ENCODE measurements around the gene MPV17. TPM values are rescaled to one million over a fixed set of nuclear protein-coding genes. Genes with fewer than 3 reads are reported as not detected.

MPV17 gene
- 37.0 and 48.9 TPM in 2 replicates for total RNA-seq (2016; rRNA removed; fragmentation: Illumina TruSeq; extraction: Trizol)
- 20.8 and 25.9 TPM in 2 replicates for total RNA-seq (2016; cell fraction: cytosol; rRNA removed; fragmentation: Illumina TruSeq; extraction: Trizol; ENCODE audit: low read depth)
- total RNA-seq (2016; cell fraction: insoluble cytoplasmic fraction; rRNA removed; fragmentation: Illumina TruSeq; extraction: Trizol) = 42.7 and 51.6 TPM in 2 replicates
- 26.7 and 29.9 TPM in 2 replicates for total RNA-seq (2016; cell fraction: membrane; rRNA removed; fragmentation: Illumina TruSeq; extraction: Trizol)
- total RNA-seq (2016; cell fraction: nucleus; rRNA removed; fragmentation: Illumina TruSeq; extraction: Trizol) = 42.0 and 44.6 TPM in 2 replicates
- polyA plus RNA-seq (2011; rRNA removed) = 119 and 129 TPM in 2 replicates
- polyA plus RNA-seq (2011; cell fraction: cytosol; rRNA removed) = 118 and 122 TPM in 2 replicates
- polyA plus RNA-seq (2011; cell fraction: nucleus; rRNA removed) = 242 and 245 TPM in 2 replicates
- 63.5 and 90.0 TPM in 2 replicates for polyA plus RNA-seq (2012)
- 24.1 and 27.7 TPM in 2 replicates for polyA plus RNA-seq (2016; cell fraction: cytosol; fragmentation: Illumina TruSeq; extraction: Trizol; ENCODE audit: low read depth)
- polyA plus RNA-seq (2016; cell fraction: insoluble cytoplasmic fraction; fragmentation: Illumina TruSeq; extraction: Trizol; ENCODE audit: low read depth) = 63.3 and 64.7 TPM in 2 replicates
- polyA plus RNA-seq (2016; cell fraction: membrane; fragmentation: Illumina TruSeq; extraction: Trizol; ENCODE audit: low read depth) = 36.5 and 39.6 TPM in 2 replicates
- 101 and 104 TPM in 2 replicates for polyA plus RNA-seq (2016; cell fraction: nucleus; fragmentation: Illumina TruSeq; extraction: Trizol; ENCODE audit: insufficient read depth, low read depth)
- polyA minus RNA-seq (2011; rRNA and poly(A)+ RNA removed; ENCODE audit: low replicate concordance) = 155 and 173 TPM in 2 replicates
- polyA minus RNA-seq (2011; cell fraction: cytosol; rRNA and poly(A)+ RNA removed) = 37.4 and 40.5 TPM in 2 replicates
- polyA minus RNA-seq (2011; cell fraction: nucleus; rRNA and poly(A)+ RNA removed) = 76.9 and 109 TPM in 2 replicates
- percentile 71 among the genes with signal in this experiment for Bru-seq, nascent RNA
- BruChase-seq, experiment 1, labeled RNA remaining after a 6-hour chase = percentile 75 among the genes with signal in this experiment
- percentile 71 among the genes with signal in this experiment for BruChase-seq, experiment 2, labeled RNA remaining after a 2-hour chase
- long read RNA-seq, experiment 1, transcript MPV17-203 (8 exons, 1,005 nt) = major isoform, 30 of 49 reads
- long read RNA-seq, experiment 1, partial matches to known transcripts = 4 of 49 reads
- long read RNA-seq, experiment 1, other reads (novel, unspliced or antisense) = 10 of 49 reads
- long read RNA-seq, experiment 2, transcript MPV17-203 (8 exons, 1,005 nt) = minor isoform, 11 of 71 reads
- long read RNA-seq, experiment 2, transcript MPV17-201 (7 exons, 998 nt) = major isoform, 16 of 71 reads
- long read RNA-seq, experiment 2, partial matches to known transcripts = 11 of 71 reads
- long read RNA-seq, experiment 2, other reads (novel, unspliced or antisense) = 31 of 71 reads

GRCh38 chr2:27322766-27323595 is at the start of gene MPV17:
Gene MPV17 (minus strand): TSS chr2:27323097. CDS start chr2:27322517, 580 bp downstream.
- H2AFZ ChIP-seq (ENCODE audit: low read length) = no peak within 1 kb of the TSS
- H3K9ac ChIP-seq (ENCODE audit: insufficient read depth, low read depth, low read length) = peak within 1 kb of the TSS; percentile 99
- H3K4me1 ChIP-seq (ENCODE audit: insufficient read depth, low read length) = peaks cover 33% of the 10 kb centered on the region
- in situ Hi-C loops (cut with HindIII; ENCODE audit: extremely low pct_ligation_motif_present, low pct_unique_long_range_greater_than_20kb) = loop anchor here (5.0 kb wide), 1 partner anchor 49 kb away; the partner anchor contains the start of genes EIF2B4 and SNX17
- no peaks in the 10 kb centered on the region for H3K9me3 ChIP-seq (ENCODE audit: low read length)
- H3K27ac ChIP-seq (ENCODE audit: extremely low read length, insufficient read depth, low read length) = peak within 1 kb of the TSS; percentile 91
- ChIA-PET CTCF (ENCODE audit: low intra/inter-chr PET ratio, low total read pairs) (no interaction called here), POLR2A (interaction anchor here (0.8 to 5.0 kb wide), 18 partner anchors 9 to 229 kb away, joined by 3 to 73 read pairs (median 6); partner anchors contain the start of genes EIF2B4, GTF3C2, NRBP1 and PPM1G)
- peaks cover 0 to 4% of the 10 kb centered on the region in 2 experiments; a peak in 1 of 5 replicates for H3K27me3 ChIP-seq (ENCODE audit: control insufficient read depth in 1 of 2, insufficient read depth in 2 of 2, low read length in 2 of 2)
- peak; percentile 96 for DNase-seq (ENCODE audit: low spot score)
- H3K36me3 ChIP-seq (replicated peaks in 1 of 2; ENCODE audit: control insufficient read depth in 1 of 2, insufficient read depth in 2 of 2, low read length in 2 of 2) = peaks cover 7 to 22% of the 10 kb centered on the region in 2 experiments
- intact Hi-C loops (cut with micrococcal nuclease; ENCODE audit: unreplicated experiment) = no loop called here
- peak; percentile 82 for FAIRE-seq
- BruUV-seq (replicated peaks) = TSS peak; percentile 96
- peak within 1 kb of the TSS; percentile 95 for H3K4me2 ChIP-seq (ENCODE audit: low read depth, low read length)
- H3K4me3 ChIP-seq (replicated peaks in 1 of 3; ENCODE audit: insufficient read depth in 1 of 3, low read depth in 2 of 3, low read length in 3 of 3) = peak within 1 kb of the TSS; percentile 82 to 86 (median 83)
- ATAC-seq = peak; percentile 85
- H3K79me2 ChIP-seq (ENCODE audit: insufficient read depth, low read length) = peaks cover 25% of the 10 kb centered on the region
- WGBS (ENCODE audit: low lambda C conversion rate) = 1% methylated on average over 39 of the region's 39 CpGs
- no peaks in the 10 kb centered on the region for H4K20me1 ChIP-seq (ENCODE audit: insufficient read depth, low read length)
- peak; percentile 56; the same call in 1 of the 2 replicates for TF ChIP-seq GZF1 (CRISPR knock-in tag; IDR thresholded peaks at IDR 0.05)
- TF ChIP-seq, protein P1, sequence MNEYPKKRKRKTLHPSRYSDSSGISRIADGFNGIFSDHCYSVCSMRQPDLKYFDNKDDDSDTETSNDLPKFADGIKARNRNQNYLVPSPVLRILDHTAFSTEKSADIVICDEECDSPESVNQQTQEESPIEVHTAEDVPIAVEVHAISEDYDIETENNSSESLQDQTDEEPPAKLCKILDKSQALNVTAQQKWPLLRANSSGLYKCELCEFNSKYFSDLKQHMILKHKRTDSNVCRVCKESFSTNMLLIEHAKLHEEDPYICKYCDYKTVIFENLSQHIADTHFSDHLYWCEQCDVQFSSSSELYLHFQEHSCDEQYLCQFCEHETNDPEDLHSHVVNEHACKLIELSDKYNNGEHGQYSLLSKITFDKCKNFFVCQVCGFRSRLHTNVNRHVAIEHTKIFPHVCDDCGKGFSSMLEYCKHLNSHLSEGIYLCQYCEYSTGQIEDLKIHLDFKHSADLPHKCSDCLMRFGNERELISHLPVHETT (CRISPR knock-in tag; conservative IDR thresholded peaks at IDR 0.05) = no peak
- TF ChIP-seq PPARG (CRISPR knock-in tag; conservative IDR thresholded peaks at IDR 0.05) = no peak
- no peak for TF ChIP-seq ARNT (IDR thresholded peaks at IDR 0.05)
- peak; percentile 82; the same call in 1 of the 2 replicates for TF ChIP-seq ZNF20 (CRISPR knock-in tag; IDR thresholded peaks at IDR 0.05)
- TF ChIP-seq HOXD1 (CRISPR knock-in tag; IDR thresholded peaks at IDR 0.05) = peak; percentile 78; the same call in 1 of the 2 replicates
- TF ChIP-seq CSRNP1 (CRISPR knock-in tag; IDR thresholded peaks at IDR 0.05) = peak; percentile 85
- TF ChIP-seq MIER2 (CRISPR knock-in tag; IDR thresholded peaks at IDR 0.05) = peak; percentile 65; the same call in 1 of the 2 replicates
- TF ChIP-seq SRSF1 (optimal IDR thresholded peaks at IDR 0.05; ENCODE audit: low read depth, low read length) = peak; percentile 96
- TF ChIP-seq MED1 (CRISPR knock-in tag; IDR thresholded peaks at IDR 0.05) = peak; percentile 54; the same call in 1 of the 2 replicates
- TF ChIP-seq RORA (CRISPR knock-in tag; IDR thresholded peaks at IDR 0.05) = no peak
- TF ChIP-seq ZNF589 (CRISPR knock-in tag; conservative IDR thresholded peaks at IDR 0.05) = no peak
- no peak for TF ChIP-seq MBNL3 (CRISPR knock-in tag; conservative IDR thresholded peaks at IDR 0.05)
- peak; percentile 79; the same call in 1 of the 2 replicates for TF ChIP-seq ATF7-NPFF (CRISPR knock-in tag; IDR thresholded peaks at IDR 0.05; ENCODE audit: low read depth)
- TF ChIP-seq ZNF761 (CRISPR knock-in tag; conservative IDR thresholded peaks at IDR 0.05) = 0 out of 2 replicates have a peak, but pooled peaks have one; percentile 37

Data from HepG2 (cell line).